K562 (cell line): ENCODE data around the gene EVL. TPM values are rescaled to one million over a fixed set of nuclear protein-coding genes. Genes with fewer than 3 reads are reported as not detected.

Experiments
- ATAC-seq: fragments of 200-7000 bp; cut with Tn5 transposase; 3 replicates; pipeline ENCODE4 v1.9.1; 2020; ENCODE audit warnings: moderate library complexity
- BruUV-seq: library from RNA; stranded (reverse); fragments of 400-500 nt; replicated peaks from 2 replicates; lab custom pipeline; 2021; lab: Mats Ljungman, UMichigan
- CTCF ChIA-PET: fragments of 300-600 bp; formaldehyde crosslinking; extraction: SDS; loops from one replicate; lab custom pipeline; 2021; ENCODE audit warnings: low intra/inter-chr PET ratio; lab: Yijun Ruan, JAX
- POLR2A ChIA-PET: fragments of 300-600, 350-650 bp; sonication (Branson Sonifier 250); formaldehyde crosslinking; extraction: SDS; loops from one replicate; lab custom pipeline; 2021; ENCODE audit warnings: antibody characterized with exemption, inconsistent platforms; lab: Yijun Ruan, JAX
- DNase-seq, 4 experiments: peaks; one replicate each; pipeline versions ENCODE4 v3.0.0 to v3.0.0-alpha.2; 2011 to 2018; ENCODE audit warnings: low spot score in 3 of 4, mixed read lengths in 3 of 4; ENCODE audit errors: extremely low read depth in 1 of 4
- FAIRE-seq: peaks from 2 replicates; lab custom pipeline; 2011; peaks lifted over from hg19 to GRCh38; lab: Jason Lieb, UNC
- H2AFZ ChIP-seq: 2 replicates; pipeline ENCODE4 v1.6.0; 2011; ENCODE audit warnings: low read depth, low read length, control low read depth, inconsistent platforms
- H3K27ac ChIP-seq: fragments of 200-600 bp; 3 replicates; pipeline ENCODE4 v1.8.0; 2011; ENCODE audit warnings: low read depth, mild to moderate bottlenecking, control low read depth, inconsistent platforms, low read length, moderate library complexity, mixed read lengths; ENCODE audit errors: extremely low read depth
- H3K27me3 ChIP-seq, 2 experiments: fragments of 300-600 bp in 1 of 2; 2 replicates in 1 of 2; 3 replicates in 1 of 2; pipeline versions ENCODE4 v1.6.0 to v1.8.0; 2011; ENCODE audit warnings: inconsistent platforms in 2 of 2, low read length in 2 of 2, mild to moderate bottlenecking in 1 of 2, mixed read lengths in 1 of 2, moderate library complexity in 1 of 2; ENCODE audit not compliant: control insufficient read depth in 2 of 2, insufficient read depth in 2 of 2
- H3K36me3 ChIP-seq: fragments of 300-600 bp; 3 replicates; pipeline ENCODE4 v1.8.0; 2011; ENCODE audit warnings: mild to moderate bottlenecking, low read length, inconsistent platforms; ENCODE audit not compliant: control insufficient read depth, insufficient read depth
- H3K4me1 ChIP-seq, 2 experiments: fragments of 200-600 bp in 1 of 2; replicated peaks in 1 of 2; 2 replicates in 1 of 2; 3 replicates in 1 of 2; pipeline versions ENCODE4 v1.5.1 to v1.8.0; 2011; ENCODE audit warnings: inconsistent platforms in 2 of 2, low read length in 2 of 2, mild to moderate bottlenecking in 1 of 2, mixed read lengths in 1 of 2, moderate library complexity in 1 of 2; ENCODE audit not compliant: control insufficient read depth in 2 of 2, insufficient read depth in 2 of 2
- H3K4me2 ChIP-seq: 2 replicates; pipeline ENCODE4 v1.6.1; 2011; ENCODE audit warnings: low read length, control low read depth, inconsistent platforms, mixed read lengths; ENCODE audit not compliant: insufficient read depth
- H3K4me3 ChIP-seq: fragments of 200-600 bp; sonication (generic), shearing (Covaris generic); 2 replicates; pipeline ENCODE4 v1.5.1; 2016; ENCODE audit warnings: control low read depth, inconsistent platforms
- H3K79me2 ChIP-seq: fragments of 200-600 bp; 3 replicates; pipeline ENCODE4 v1.8.0; 2011; ENCODE audit warnings: low read length, inconsistent platforms; ENCODE audit not compliant: control insufficient read depth, insufficient read depth
- H3K9ac ChIP-seq, 2 experiments: 2 replicates each; pipeline versions ENCODE4 v1.6.0 to v1.6.1; 2011; ENCODE audit warnings: low read depth in 2 of 2, low read length in 2 of 2, control low read depth in 1 of 2, inconsistent platforms in 1 of 2, mild to moderate bottlenecking in 1 of 2, mixed read lengths in 1 of 2; ENCODE audit not compliant: insufficient read depth in 1 of 2
- H3K9me1 ChIP-seq: one replicate; pipeline ENCODE4 v1.6.0; 2011; ENCODE audit warnings: inconsistent platforms, mild to moderate bottlenecking, low read length, moderate library complexity; ENCODE audit not compliant: control insufficient read depth, insufficient read depth
- H3K9me3 ChIP-seq: replicated peaks from 2 replicates; pipeline ENCODE4 v1.5.1; 2011; ENCODE audit warnings: low read depth, low read length, inconsistent platforms; ENCODE audit not compliant: control insufficient read depth, insufficient read depth
- H4K20me1 ChIP-seq: replicated peaks from 2 replicates; pipeline ENCODE4 v1.6.1; 2011; ENCODE audit warnings: low read length, inconsistent platforms, mixed read lengths; ENCODE audit not compliant: control insufficient read depth, insufficient read depth
- BRF1 ChIP-seq: IDR thresholded peaks from 3 replicates; pipeline ENCODE4 v1.6.1; 2011; ENCODE audit warnings: borderline replicate concordance, mild to moderate bottlenecking; ENCODE audit not compliant: insufficient read length; ENCODE audit errors: extremely low read depth
- CTCF ChIP-seq, 3 experiments: IDR thresholded peaks in 2 of 3; conservative IDR thresholded peaks in 1 of 3; 2 replicates each; pipeline ENCODE4 v1.5.1; 2011 to 2012; ENCODE audit warnings: low read length in 3 of 3, mild to moderate bottlenecking in 3 of 3, control low read depth in 2 of 3, improper control_type of control experiment in 1 of 3, inconsistent platforms in 1 of 3, low read depth in 1 of 3, mixed read lengths in 1 of 3, moderate library complexity in 1 of 3; ENCODE audit not compliant: insufficient read depth in 2 of 3
- ESRRA ChIP-seq: fragments of 450-650 bp; IDR thresholded peaks from 2 replicates; pipeline ENCODE4 v1.6.1; 2014; ENCODE audit warnings: low read depth, mild to moderate bottlenecking, moderate library complexity, borderline replicate concordance
- HES1 ChIP-seq: fragments of 450-650 bp; IDR thresholded peaks from 2 replicates; pipeline ENCODE4 v1.6.1; 2016; ENCODE audit warnings: low read depth, mild to moderate bottlenecking, moderate library complexity
- MECOM ChIP-seq: fragments of 250-450 bp; sonication (Bioruptor Pico); IDR thresholded peaks from 2 replicates; pipeline ENCODE4 v1.8.0; 2022; ENCODE audit warnings: inconsistent platforms
- RAD21 ChIP-seq, 2 experiments: fragments of 250-450 bp in 1 of 2; fragments of 450-650 bp in 1 of 2; sonication (Bioruptor Pico) in 1 of 2; formaldehyde crosslinking in 1 of 2; IDR thresholded peaks in 1 of 2; conservative IDR thresholded peaks in 1 of 2; 2 replicates each; pipeline versions ENCODE4 v1.4.0 to v1.8.0; 2020 to 2022; ENCODE audit warnings: mild to moderate bottlenecking in 2 of 2, moderate library complexity in 1 of 2
- RBBP5 ChIP-seq: fragments of 200-600 bp; sonication (generic); IDR thresholded peaks from 2 replicates; pipeline ENCODE4 v1.6.1; 2012; ENCODE audit warnings: borderline replicate concordance, mild to moderate bottlenecking, low read length, control low read depth, inconsistent platforms; ENCODE audit not compliant: insufficient read depth, poor library complexity, severe bottlenecking
- TCF7 ChIP-seq: sonication (generic); IDR thresholded peaks from 2 replicates; pipeline ENCODE4 v1.6.1; 2016; ENCODE audit warnings: antibody characterized with exemption, borderline replicate concordance
- TEAD2 ChIP-seq: fragments of 450-650 bp; IDR thresholded peaks from 2 replicates; pipeline ENCODE4 v1.6.1; 2016; ENCODE audit warnings: missing genetic modification characterization, control low read depth, missing compliant biosample characterization
- TRIM25 ChIP-seq: fragments of 450-650 bp; IDR thresholded peaks from 2 replicates; pipeline ENCODE4 v1.7.0; 2016; ENCODE audit warnings: borderline replicate concordance
- XRCC4 ChIP-seq: IDR thresholded peaks from one replicate; pipeline ENCODE4 v1.6.1; 2011; ENCODE audit not compliant: insufficient read depth, insufficient read length; ENCODE audit errors: extremely low read depth
- ZNF165 ChIP-seq: fragments of 250-450 bp; sonication (Bioruptor Pico); IDR thresholded peaks from 2 replicates; pipeline ENCODE4 v1.4.0; 2020; ENCODE audit warnings: borderline replicate concordance
- ZNF830 ChIP-seq: fragments of 250-450 bp; sonication (Bioruptor Pico); IDR thresholded peaks from 2 replicates; pipeline ENCODE4 v1.5.0; 2021; ENCODE audit warnings: mild to moderate bottlenecking
- WGBS: fragments of 100-300 bp; shearing (Covaris generic); methylation state at CpG from one replicate; pipeline ENCODE4 v1.1.6; 2016; ENCODE audit warnings: low coverage, mixed read lengths; ENCODE audit not compliant: insufficient coverage; ENCODE audit errors: missing lambda C conversion rate; 5-methylcytosine and 5-hydroxymethylcytosine counted together
- in situ Hi-C: fragments of 300-500 bp; cut with MboI; formaldehyde crosslinking; loops from 4 replicates; pipeline ENCODE4 v1.15.0; 2018; ENCODE audit warnings: inconsistent platforms, mixed read lengths
- intact Hi-C: fragments of 100-400 bp; cut with micrococcal nuclease; formaldehyde crosslinking; loops from 2 replicates; pipeline ENCODE4 v1.14.2; 2022
- polyA plus RNA-seq, 8 experiments: library from polyadenylated mRNA; depleted of rRNA in 4 of 8; stranded (reverse) in 5 of 8; unstranded in 3 of 8; fragments of >200 nt; fragmentation: Nextera tagmentation in 2 of 8; fragmentation: Illumina TruSeq in 1 of 8; extraction: Ambion mirVana in 2 of 8; extraction: Trizol in 1 of 8; gene quantifications; 2 replicates each; pipeline versions ENCODE4 v1.2.1 to v1.2.3, GENCODE V29; 2011 to 2014; ENCODE audit warnings: inconsistent platforms in 1 of 8, missing spikeins in 1 of 8
- total RNA-seq, 7 experiments: library from RNA; depleted of rRNA in 6 of 7; stranded (reverse); fragments of >200 nt in 6 of 7; fragmentation: Illumina TruSeq in 2 of 7; extraction: Trizol in 2 of 7; gene quantifications; 2 replicates each; pipeline versions ENCODE4 v1.2.1 to v1.2.3, GENCODE V29; 2011 to 2021; ENCODE audit warnings: low replicate concordance in 1 of 7

Gene EVL
- total and polyA plus RNA-seq, 9 of the 15 experiments (the other 6 are each of a cell fraction or from before 2014, with no cell fraction given) = 2.9 to 43.4 (median 23.9) TPM

GRCh38 chr14:100056964-100057795, 8.0 kb upstream of the EVL start:
- in situ Hi-C loops = no loop called here
- FAIRE-seq (peak; percentile 73), ATAC-seq (peak; percentile 84), DNase-seq (peak in 2 of 4 experiments; percentile 33 to 45)
- H2AFZ ChIP-seq = no peak overlapping the region
- 0 out of 3 replicates have a peak, but pooled peaks cover 5% of the 10 kb centered on the region for H3K79me2 ChIP-seq
- H3K27me3 ChIP-seq = no peaks in the 10 kb centered on the region
- H3K27ac ChIP-seq = no peak overlapping the region
- H3K9ac ChIP-seq = no peak overlapping the region
- no TSS peak for BruUV-seq
- no peaks in the 10 kb centered on the region for H3K9me1 ChIP-seq
- no peaks in the 10 kb centered on the region for H4K20me1 ChIP-seq
- H3K4me3 ChIP-seq = no peak overlapping the region
- H3K9me3 ChIP-seq = no peaks in the 10 kb centered on the region
- CTCF ChIA-PET = interaction anchor here (1.0 to 1.3 kb wide), 3 partner anchors 50 to 182 kb away, joined by 3 to 6 read pairs (median 4); no protein-coding TSS in a partner anchor
- no peaks in the 10 kb centered on the region for H3K36me3 ChIP-seq
- WGBS = 71% methylated on average over 4 of the region's 4 CpGs
- H3K4me2 ChIP-seq = no peak overlapping the region
- H3K4me1 ChIP-seq = no peaks in the 10 kb centered on the region; a peak in 1 of 5 replicates
- POLR2A ChIA-PET = interaction anchor here (1.5 kb wide), 1 partner anchor 16 kb away, joined by 3 read pairs; no protein-coding TSS in a partner anchor
- intact Hi-C loops = loop anchor here (1.0 kb wide), 1 partner anchor 51 kb away; no protein-coding TSS in a partner anchor
- TF ChIP-seq TCF7 = no peak
- TF ChIP-seq ZNF165 (CRISPR knock-in tag) = no peak
- no peak for TF ChIP-seq MECOM (CRISPR knock-in tag)
- TF ChIP-seq ZNF830 (CRISPR knock-in tag) = no peak
- peak; percentile 43 to 55 for TF ChIP-seq RAD21 (CRISPR knock-in tag; conservative IDR thresholded peaks at IDR 0.05 in 1 of 2, IDR thresholded peaks at IDR 0.05 in 1 of 2)
- no peak for TF ChIP-seq XRCC4
- TF ChIP-seq RBBP5 = no peak
- no peak for TF ChIP-seq TEAD2 (tag)
- TF ChIP-seq TRIM25 = no peak
- TF ChIP-seq BRF1 = no peak
- peak; percentile 23 to 48 (median 45); a peak in 4 of 6 replicates for TF ChIP-seq CTCF (IDR thresholded peaks at IDR 0.05 in 2 of 3, conservative IDR thresholded peaks at IDR 0.05 in 1 of 3; ENCODE audit: insufficient read depth in 2 of 3, low read depth in 1 of 3, low read length in 3 of 3)
- TF ChIP-seq ESRRA = no peak
- no peak for TF ChIP-seq HES1
